PC-9 (cell line): ENCODE measurements around the gene B4GALNT2. TPM values are rescaled to one million over a fixed set of nuclear protein-coding genes. Genes with fewer than 3 reads are reported as not detected.
"Not testable (repeated sequence)": the region's sequence is repeated elsewhere in the genome, so short reads cannot be mapped to it uniquely, and the experiment has no call there.

Experiments used
- BruUV-seq: library from RNA; stranded (reverse); fragments of 400-500 nt; replicated peaks from 2 replicates; lab custom pipeline; 2021; lab: Mats Ljungman, UMichigan
- CTCF ChIA-PET: fragments of 300-600 bp; sonication (Branson Sonifier 250); formaldehyde crosslinking; loops from one replicate; lab custom pipeline; 2022; ENCODE audit warnings: antibody characterized with exemption; lab: Charles Lee
- POLR2A ChIA-PET: fragments of 300-600 bp; sonication (Branson Sonifier 250); formaldehyde crosslinking; loops from one replicate; lab custom pipeline; 2022; ENCODE audit warnings: antibody characterized with exemption; ENCODE audit not compliant: unreplicated experiment; lab: Charles Lee
- DNase-seq, 2 experiments: peaks; one replicate each; pipeline versions ENCODE4 v3.0.0 to v3.0.0-alpha.2; 2015 to 2022; ENCODE audit warnings: mixed read lengths in 1 of 2
- H2AFZ ChIP-seq: fragments of 200-600 bp; sonication (generic); 2 replicates; pipeline ENCODE4 v1.8.1; 2017; ENCODE audit warnings: antibody characterized with exemption
- H3F3A ChIP-seq: fragments of 200-600 bp; sonication (generic); 2 replicates; pipeline ENCODE4 v1.8.1; 2017; ENCODE audit warnings: antibody characterized with exemption, mild to moderate bottlenecking, low read depth; ENCODE audit not compliant: insufficient read depth
- H3K27ac ChIP-seq: fragments of 200-600 bp; sonication (generic); 2 replicates; pipeline ENCODE4 v1.6.1; 2016; ENCODE audit warnings: mixed run types
- H3K27me3 ChIP-seq: fragments of 200-600 bp; sonication (generic); 2 replicates; pipeline ENCODE4 v1.6.1; 2016; ENCODE audit warnings: low read depth, mixed run types; ENCODE audit not compliant: insufficient read depth
- H3K36me3 ChIP-seq: fragments of 200-600 bp; sonication (generic); 2 replicates; pipeline ENCODE4 v1.6.1; 2016; ENCODE audit warnings: low read depth, mixed run types
- H3K4me1 ChIP-seq: fragments of 200-600 bp; sonication (generic); replicated peaks from 2 replicates; pipeline ENCODE4 v1.6.1; 2016; ENCODE audit warnings: mixed run types; ENCODE audit not compliant: insufficient read depth
- H3K4me2 ChIP-seq: fragments of 200-600 bp; sonication (generic); 2 replicates; pipeline ENCODE4 v1.6.1; 2017; ENCODE audit warnings: mixed run types
- H3K4me3 ChIP-seq: fragments of 200-600 bp; sonication (generic); 2 replicates; pipeline ENCODE4 v1.6.1; 2016; ENCODE audit warnings: mixed run types
- H3K79me2 ChIP-seq: fragments of 200-600 bp; sonication (generic); 2 replicates; pipeline ENCODE4 v1.6.1; 2017; ENCODE audit warnings: low read depth, mixed run types
- H3K9me2 ChIP-seq: fragments of 200-600 bp; sonication (generic); 2 replicates; pipeline ENCODE4 v1.8.1; 2017; ENCODE audit warnings: mild to moderate bottlenecking; ENCODE audit not compliant: insufficient read depth
- H3K9me3 ChIP-seq: fragments of 200-600 bp; sonication (generic); 2 replicates; pipeline ENCODE4 v1.8.1; 2016; ENCODE audit warnings: low read depth; ENCODE audit not compliant: insufficient read depth
- H4K20me1 ChIP-seq: fragments of 200-600 bp; sonication (generic); 2 replicates; pipeline ENCODE4 v1.8.1; 2017; ENCODE audit not compliant: insufficient read depth
- CTCF ChIP-seq: fragments of 200-600 bp; sonication (generic); conservative IDR thresholded peaks from 2 replicates; pipeline ENCODE4 v1.6.1; 2017; ENCODE audit warnings: mixed run types, antibody characterized with exemption, mild to moderate bottlenecking, moderate library complexity
- EZH2 ChIP-seq: fragments of 200-600 bp; sonication (generic); IDR thresholded peaks from 2 replicates; pipeline ENCODE4 v1.8.0; 2017; ENCODE audit warnings: antibody characterized with exemption, low read depth
- intact Hi-C: fragments of 100-400 bp; cut with micrococcal nuclease; formaldehyde crosslinking; loops from one replicate; pipeline ENCODE4 v1.10.0; 2022; ENCODE audit not compliant: unreplicated experiment
- total RNA-seq: library from RNA; stranded (reverse); gene quantifications from 2 replicates; pipeline ENCODE4 v1.2.3, GENCODE V29; 2021

The B4GALNT2 gene
- total RNA-seq, 1 experiment from 2014 or later, result not detected

GRCh38 chr17:49125449-49125848, 7.1 kb upstream of the B4GALNT2 start:
- H3K27me3 ChIP-seq, result peaks cover under 1% of the 10 kb centered on the region; the same call in 1 of the 2 replicates
- no peak overlapping the region for H3K4me3 ChIP-seq
- ChIA-PET CTCF (no interaction called here), POLR2A (no interaction called here)
- no peaks in the 10 kb centered on the region for H3F3A ChIP-seq
- H2AFZ ChIP-seq, result no peak overlapping the region
- H3K9me3 ChIP-seq, result no peaks in the 10 kb centered on the region; the same call in 1 of the 2 replicates
- H3K36me3 ChIP-seq, result no peaks in the 10 kb centered on the region
- no peak overlapping the region for H3K27ac ChIP-seq
- intact Hi-C loops, result no loop called here
- no peak for DNase-seq
- H3K4me2 ChIP-seq, result no peak overlapping the region
- TF ChIP-seq EZH2 (no peak), CTCF (no peak)
- no peaks in the 10 kb centered on the region for H3K9me2 ChIP-seq
- H4K20me1 ChIP-seq, result no peaks in the 10 kb centered on the region
- H3K4me1 ChIP-seq, result no peaks in the 10 kb centered on the region
- BruUV-seq, result no TSS peak
- H3K79me2 ChIP-seq, result no peaks in the 10 kb centered on the region

- H3F3A ChIP-seq, H3K4me1 ChIP-seq, H2AFZ ChIP-seq, H3K9me2 ChIP-seq, H3K27ac ChIP-seq, H4K20me1 ChIP-seq, DNase-seq, H3K4me3 ChIP-seq, H3K9me3 ChIP-seq, H3K27me3 ChIP-seq, H3K36me3 ChIP-seq, H3K4me2 ChIP-seq, intact Hi-C loops, H3K79me2 ChIP-seq, BruUV-seq: not testable (repeated sequence)
- ChIA-PET POLR2A (interaction anchor here (0.7 kb wide), 1 partner anchor 24 kb away, joined by 23 read pairs; no protein-coding TSS in a partner anchor), CTCF (interaction anchor here (0.6 kb wide), 3 partner anchors 10 to 94 kb away, joined by 3 to 4 read pairs (median 4); no protein-coding TSS in a partner anchor)
Observed at GRCh38 chr17:49126183-49126859, 6.2 kb upstream of the B4GALNT2 start.

- H2AFZ ChIP-seq, H3K4me2 ChIP-seq, CTCF ChIA-PET, H3K79me2 ChIP-seq, POLR2A ChIA-PET, H3K27ac ChIP-seq, H3F3A ChIP-seq, H3K4me1 ChIP-seq, H3K4me3 ChIP-seq, BruUV-seq, intact Hi-C loops, H3K9me3 ChIP-seq, H3K36me3 ChIP-seq, H3K9me2 ChIP-seq, DNase-seq, H4K20me1 ChIP-seq: not testable (repeated sequence)
- H3K27me3 ChIP-seq, result peaks cover 34% of the 10 kb centered on the region
Observed at GRCh38 chr17:49129359-49129950, 3.1 kb upstream of the B4GALNT2 start.

- CTCF ChIA-PET, result no interaction called here
- Histone ChIP-seq H2AFZ (no peak overlapping the region), H3K36me3 (no peaks in the 10 kb centered on the region), H3K4me1 (no peaks in the 10 kb centered on the region), H3K4me2 (no peak overlapping the region), H4K20me1 (no peaks in the 10 kb centered on the region), H3K9me2 (no peaks in the 10 kb centered on the region), H3K79me2 (no peaks in the 10 kb centered on the region), H3K27me3 (peaks cover 34% of the 10 kb centered on the region), H3K4me3 (no peak overlapping the region), H3K9me3 (no peaks in the 10 kb centered on the region), H3F3A (no peaks in the 10 kb centered on the region), H3K27ac (no peak overlapping the region)
- BruUV-seq, result no TSS peak
- POLR2A ChIA-PET, result no interaction called here
- no peak for TF ChIP-seq CTCF
- no peak for TF ChIP-seq EZH2
- DNase-seq, result no peak
- intact Hi-C loops, result no loop called here
Observed at GRCh38 chr17:49130891-49131290, 1.7 kb upstream of the B4GALNT2 start.
